Immature natural killer cell (primary cell): Measurements from ENCODE around the gene LETMD1. TPM values are rescaled to one million over a fixed set of nuclear protein-coding genes. Genes with fewer than 3 reads are reported as not detected.

Experiments used
- DNase-seq, 3 donors: peaks; one replicate each; pipeline ENCODE4 v3.0.0; 2022; ENCODE audit warnings: mixed read lengths in 1 of 3
- H3K27ac Mint-ChIP-seq, 6 donors: one replicate each; pipeline ENCODE4 v1.8.0; 2020; ENCODE audit warnings: mixed read lengths in 6 of 6, mild to moderate bottlenecking in 5 of 6, inconsistent platforms in 4 of 6, moderate library complexity in 3 of 6
- H3K27me3 Mint-ChIP-seq, 3 donors: one replicate each; pipeline ENCODE4 v1.8.0; 2020 to 2021; ENCODE audit warnings: low read depth in 3 of 3, mild to moderate bottlenecking in 3 of 3, mixed read lengths in 3 of 3, moderate library complexity in 3 of 3, inconsistent platforms in 1 of 3
- H3K36me3 Mint-ChIP-seq, 3 donors: one replicate each; pipeline ENCODE4 v1.8.0; 2020; ENCODE audit warnings: mixed read lengths in 3 of 3, inconsistent platforms in 2 of 3, mild to moderate bottlenecking in 2 of 3
- H3K4me1 Mint-ChIP-seq, 2 donors: one replicate each; pipeline ENCODE4 v1.8.0; 2020; ENCODE audit warnings: inconsistent platforms in 2 of 2, mild to moderate bottlenecking in 2 of 2, mixed read lengths in 2 of 2, moderate library complexity in 1 of 2
- H3K4me3 Mint-ChIP-seq, 5 donors: one replicate each; pipeline ENCODE4 v1.8.0; 2020; ENCODE audit warnings: mild to moderate bottlenecking in 5 of 5, mixed read lengths in 5 of 5, inconsistent platforms in 3 of 5, moderate library complexity in 3 of 5
- H3K9me3 Mint-ChIP-seq, 6 donors: one replicate each; pipeline ENCODE4 v1.8.0; 2020; ENCODE audit warnings: mild to moderate bottlenecking in 6 of 6, mixed read lengths in 6 of 6, inconsistent platforms in 4 of 6, moderate library complexity in 3 of 6
- polyA plus RNA-seq, 3 donors: library from polyadenylated mRNA; unstranded; fragments of 300-500 nt; fragmentation: Illumina TruSeq; gene quantifications; one replicate each; pipeline ENCODE4 v1.2.3, GENCODE V29; 2021

LETMD1 gene
- polyA plus RNA-seq, 3 donors from 2014 or later: 14.9 to 40.4 (median 17.7) TPM

DNA sequence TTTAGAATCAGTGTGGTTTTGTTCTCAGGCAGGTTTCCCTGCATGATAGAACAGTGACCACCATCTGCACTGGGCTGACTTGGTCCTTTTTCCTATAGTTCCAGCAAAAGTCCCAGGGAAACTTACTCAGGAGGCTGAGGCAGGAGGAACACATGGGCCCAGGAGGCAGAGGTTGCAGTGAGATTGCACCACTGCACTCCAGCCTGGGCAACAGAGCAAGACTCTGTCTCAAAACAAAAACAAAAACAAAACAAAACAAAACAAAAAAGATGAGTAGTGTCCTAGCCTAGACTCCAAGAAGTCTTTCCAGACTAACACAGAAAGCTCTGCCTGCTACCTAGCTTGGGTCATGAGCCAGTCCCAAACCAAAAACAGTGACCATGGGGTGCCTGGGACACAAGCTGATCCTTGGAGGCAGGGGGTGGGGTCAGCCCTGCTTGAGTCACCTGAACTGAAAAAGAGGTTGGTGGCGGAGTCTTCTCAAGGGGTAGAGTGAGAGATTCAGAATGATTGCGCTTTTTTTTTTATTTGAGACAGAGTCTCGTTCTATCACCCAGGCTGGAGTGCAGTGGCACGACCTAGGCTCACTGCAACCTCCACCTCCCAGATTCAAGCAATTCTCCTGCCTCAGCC lies 14.6 kb upstream of the LETMD1 start:
- H3K27me3 Mint-ChIP-seq: no peaks in the 10 kb centered on the region
- no peaks in the 10 kb centered on the region for H3K9me3 Mint-ChIP-seq
- no peak overlapping the region for H3K27ac Mint-ChIP-seq
- no peak overlapping the region for H3K4me3 Mint-ChIP-seq
- no peak for DNase-seq
- no peaks in the 10 kb centered on the region for H3K36me3 Mint-ChIP-seq
- no peaks in the 10 kb centered on the region for H3K4me1 Mint-ChIP-seq

DNA sequence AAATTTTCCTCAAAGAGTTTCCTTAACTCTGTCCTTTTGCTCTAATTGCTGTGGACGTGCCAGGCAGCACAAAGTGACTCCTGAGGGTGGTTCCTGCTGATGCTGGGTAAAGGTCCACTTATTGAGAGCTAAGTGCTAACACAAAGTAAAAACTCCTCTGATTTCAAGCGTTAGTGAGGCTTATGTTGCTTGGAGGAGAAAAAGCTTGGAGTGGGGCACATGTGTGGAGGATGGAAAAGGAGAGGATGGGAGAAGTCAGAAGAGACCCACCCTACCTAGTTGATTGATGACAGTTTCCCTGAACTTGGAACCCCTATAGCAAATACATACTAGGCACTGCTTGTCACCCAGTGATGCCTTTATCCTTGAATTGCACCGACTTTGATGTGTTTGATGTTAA lies 11.8 kb upstream of the LETMD1 start:
- Mint-ChIP-seq H3K4me3 (no peak overlapping the region), H3K4me1 (no peaks in the 10 kb centered on the region), H3K27ac (no peak overlapping the region), H3K27me3 (no peaks in the 10 kb centered on the region), H3K36me3 (no peaks in the 10 kb centered on the region), H3K9me3 (no peaks in the 10 kb centered on the region)
- DNase-seq: no peak

DNA sequence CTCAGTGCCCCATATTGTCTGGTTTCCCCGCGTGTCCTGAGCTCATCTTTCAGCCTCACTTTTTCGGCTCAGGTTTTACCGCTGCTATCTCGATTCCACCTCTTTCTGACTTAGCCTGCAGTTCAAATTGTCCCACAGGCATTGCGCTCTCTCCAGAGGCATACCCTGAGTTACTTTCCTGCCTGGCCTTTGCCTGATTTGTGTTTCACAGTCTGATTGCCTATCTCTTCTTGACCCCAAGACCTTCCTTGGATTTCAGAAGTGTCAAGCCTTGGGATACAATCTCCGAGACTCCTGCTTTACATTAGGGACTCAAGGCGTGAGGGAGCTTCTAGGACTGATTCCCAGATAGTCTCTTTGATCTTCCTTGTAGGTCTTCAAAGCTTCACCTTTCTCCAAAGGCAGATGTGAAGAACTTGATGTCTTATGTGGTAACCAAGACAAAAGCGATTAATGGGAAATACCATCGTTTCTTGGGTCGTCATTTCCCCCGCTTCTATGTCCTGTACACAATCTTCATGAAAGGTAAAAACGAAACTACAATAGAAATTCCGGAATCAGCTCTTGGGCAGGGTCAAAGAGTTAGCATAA lies 629 bp downstream of the LETMD1 start:
- no peak for DNase-seq
- peaks cover 3 to 6% (median 4%) of the 10 kb centered on the region in 3 donors for H3K27me3 Mint-ChIP-seq
- H3K4me1 Mint-ChIP-seq: peaks cover 33 to 34% of the 10 kb centered on the region in 2 donors
- H3K36me3 Mint-ChIP-seq: peaks cover 5 to 6% (median 5%) of the 10 kb centered on the region in 3 donors
- H3K27ac Mint-ChIP-seq: peak overlapping the region; percentile 92 to 99 (median 96)
- no peaks in the 10 kb centered on the region for H3K9me3 Mint-ChIP-seq
- H3K4me3 Mint-ChIP-seq: peak overlapping the region; percentile 91 to 98 (median 95)

DNA sequence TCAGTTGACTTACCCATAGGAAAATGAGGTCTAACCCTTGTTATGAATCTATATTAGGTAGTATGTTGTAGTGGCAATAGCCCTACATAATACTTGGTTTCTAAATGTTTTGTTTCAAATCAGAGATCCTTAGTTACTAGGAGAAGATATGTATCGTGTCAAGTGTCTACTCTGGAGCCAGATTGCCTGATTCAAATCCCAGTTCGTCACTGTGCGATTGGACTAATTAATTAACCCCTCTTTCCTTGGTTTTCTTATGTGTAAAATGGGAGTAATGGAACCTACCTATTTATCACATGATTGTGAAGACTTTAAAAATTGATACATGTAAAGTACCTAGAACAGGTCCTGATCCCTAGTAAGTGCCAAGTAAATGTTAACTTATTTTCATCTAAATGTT lies 1.4 kb downstream of the LETMD1 start:
- peaks cover 33 to 34% of the 10 kb centered on the region in 2 donors for H3K4me1 Mint-ChIP-seq
- H3K27me3 Mint-ChIP-seq: peaks cover 3 to 6% (median 4%) of the 10 kb centered on the region in 3 donors
- H3K9me3 Mint-ChIP-seq: no peaks in the 10 kb centered on the region
- peak overlapping the region in 5 of 6 donors; percentile 37 to 99 (median 97) for H3K27ac Mint-ChIP-seq
- no peak for DNase-seq
- H3K4me3 Mint-ChIP-seq: peak overlapping the region; percentile 91 to 98 (median 95)
- H3K36me3 Mint-ChIP-seq: peaks cover 9 to 12% (median 12%) of the 10 kb centered on the region in 3 donors

DNA sequence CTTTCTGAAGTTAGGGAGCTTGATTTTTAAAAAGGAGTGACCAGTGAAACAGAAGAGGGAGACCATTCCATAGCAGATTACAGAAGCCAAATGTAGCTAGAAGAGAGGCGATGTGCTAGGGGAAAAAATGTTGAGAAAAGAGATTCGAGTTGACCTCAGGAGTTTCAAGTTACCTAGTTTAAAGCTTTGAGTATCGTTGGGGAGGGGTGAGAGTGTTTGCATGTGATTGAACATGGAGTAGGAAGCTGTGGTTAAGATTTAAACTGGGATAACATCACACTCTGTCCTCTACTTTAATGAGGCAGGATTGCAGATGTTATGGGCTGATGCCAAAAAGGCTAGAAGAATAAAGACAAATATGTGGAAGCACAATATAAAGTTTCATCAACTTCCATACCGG lies 3.7 kb downstream of the LETMD1 start:
- Mint-ChIP-seq H3K4me1 (peaks cover 29 to 30% of the 10 kb centered on the region in 2 donors), H3K4me3 (no peak overlapping the region), H3K27me3 (peaks cover 2 to 6% (median 3%) of the 10 kb centered on the region in 3 donors), H3K9me3 (no peaks in the 10 kb centered on the region), H3K27ac (peak overlapping the region in 2 of 6 donors; percentile 9 to 56), H3K36me3 (peaks cover 13 to 19% (median 15%) of the 10 kb centered on the region in 3 donors)
- no peak for DNase-seq

DNA sequence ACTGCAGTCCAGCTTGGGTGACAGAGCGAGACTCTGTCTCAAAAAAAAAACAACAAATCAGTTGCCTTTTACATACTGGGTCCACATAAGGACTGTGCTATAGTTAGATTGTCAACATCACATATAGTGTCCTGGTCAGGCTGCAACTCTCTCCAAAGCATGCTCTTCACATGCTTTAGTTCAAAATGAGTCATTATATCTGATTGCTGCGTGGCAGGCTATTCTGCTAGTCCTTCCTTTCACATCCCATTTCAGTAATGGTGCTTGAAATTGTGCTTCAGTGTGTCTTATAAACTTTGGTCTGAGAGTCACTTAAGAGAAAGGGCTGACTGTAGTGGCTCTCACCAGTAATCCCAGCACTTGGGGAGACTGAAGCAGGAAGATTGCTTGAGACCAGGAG lies 6.9 kb downstream of the LETMD1 start:
- no peaks in the 10 kb centered on the region for H3K9me3 Mint-ChIP-seq
- no peak overlapping the region for H3K27ac Mint-ChIP-seq
- H3K4me3 Mint-ChIP-seq: no peak overlapping the region
- no peaks in the 10 kb centered on the region for H3K4me1 Mint-ChIP-seq
- DNase-seq: no peak
- peaks cover 19 to 32% (median 25%) of the 10 kb centered on the region in 3 donors for H3K36me3 Mint-ChIP-seq
- no peaks in the 10 kb centered on the region for H3K27me3 Mint-ChIP-seq

DNA sequence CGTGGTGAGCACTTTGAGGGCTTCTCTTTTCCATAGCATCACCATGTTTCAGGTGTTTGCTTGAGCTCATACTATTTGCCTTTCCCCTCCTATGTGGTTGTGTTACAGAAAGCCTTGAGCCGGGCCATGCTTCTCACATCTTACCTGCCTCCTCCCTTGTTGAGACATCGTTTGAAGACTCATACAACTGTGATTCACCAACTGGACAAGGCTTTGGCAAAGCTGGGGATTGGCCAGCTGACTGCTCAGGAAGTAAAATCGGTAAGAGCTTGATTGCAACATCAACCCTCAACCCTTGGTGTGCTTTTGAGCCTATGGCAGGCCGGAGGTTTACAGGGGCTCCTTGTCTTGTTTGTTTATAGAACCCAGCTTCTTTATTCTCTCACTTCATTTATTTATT lies 8.1 kb downstream of the LETMD1 start:
- Mint-ChIP-seq H3K36me3 (peaks cover 20 to 35% (median 25%) of the 10 kb centered on the region in 3 donors), H3K27ac (peak overlapping the region in 1 of 6 donors; percentile 50), H3K9me3 (no peaks in the 10 kb centered on the region), H3K27me3 (no peaks in the 10 kb centered on the region), H3K4me3 (no peak overlapping the region), H3K4me1 (no peaks in the 10 kb centered on the region)
- no peak for DNase-seq

DNA sequence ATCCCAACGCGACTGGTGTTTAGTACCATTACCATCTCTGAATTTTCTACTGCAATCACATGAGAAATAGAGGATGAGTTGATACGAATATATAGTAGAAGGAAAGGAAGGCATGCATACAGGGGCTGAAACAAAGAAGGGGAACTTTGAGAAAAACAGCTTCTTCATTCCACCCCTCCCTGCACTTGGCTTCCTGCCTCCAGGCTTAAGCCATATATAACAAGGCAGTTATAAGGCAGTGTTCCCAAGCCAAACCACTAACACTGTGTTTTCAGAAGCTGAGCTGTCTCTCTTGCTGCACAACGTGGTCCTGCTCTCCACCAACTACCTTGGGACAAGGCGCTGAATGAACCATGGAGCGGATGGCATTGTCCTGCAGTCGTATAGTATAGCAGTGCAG lies 11.0 kb downstream of the LETMD1 start:
- Mint-ChIP-seq H3K27ac (peak overlapping the region in 1 of 6 donors; percentile 48), H3K36me3 (peaks cover 11 to 52% (median 17%) of the 10 kb centered on the region in 3 donors)

DNA sequence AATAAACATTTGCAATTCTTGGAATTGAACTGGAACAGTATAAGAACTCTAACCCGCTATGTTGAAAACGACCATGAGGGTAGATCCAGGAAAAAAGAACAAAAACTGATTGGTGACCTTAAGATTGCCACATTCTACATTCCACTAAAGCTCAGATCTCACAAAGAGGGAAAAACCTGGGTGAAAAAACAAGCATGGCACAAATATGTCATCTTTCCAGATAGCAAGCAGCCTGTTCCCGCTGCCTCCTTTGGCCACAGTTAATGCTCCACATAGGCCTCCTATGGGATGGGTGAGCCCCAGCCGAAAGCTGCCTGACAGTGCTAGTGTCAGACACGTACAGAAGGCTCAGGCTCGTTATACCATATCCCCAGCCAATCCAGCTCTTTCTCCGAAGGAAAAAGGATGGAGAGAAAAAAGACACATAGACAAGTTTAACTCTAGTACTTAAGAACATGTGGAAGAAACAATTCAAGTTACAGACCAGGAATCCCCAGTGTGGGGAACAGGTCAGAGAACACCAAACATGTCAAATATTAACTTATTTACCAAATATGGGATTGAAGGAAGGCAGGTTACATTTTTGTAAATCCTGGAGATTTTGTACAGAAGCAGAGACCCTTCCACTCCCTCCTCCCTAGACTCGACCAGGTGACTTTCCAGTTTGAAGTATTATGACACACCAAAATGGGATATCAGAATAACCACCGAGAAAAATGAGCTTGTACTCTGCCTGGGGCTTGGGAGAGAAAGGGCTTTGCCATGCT lies 14.7 kb downstream of the LETMD1 start:
- Mint-ChIP-seq H3K4me1 (no peaks in the 10 kb centered on the region), H3K27me3 (no peaks in the 10 kb centered on the region), H3K4me3 (no peak overlapping the region), H3K27ac (peak overlapping the region in 4 of 6 donors; percentile 14 to 35 (median 27)), H3K9me3 (no peaks in the 10 kb centered on the region), H3K36me3 (peaks cover 10 to 49% (median 12%) of the 10 kb centered on the region in 3 donors)
- DNase-seq: no peak

More for the DNA sequence above, 11.0 kb downstream of the LETMD1 start:
- Mint-ChIP-seq H3K4me3 (no peak overlapping the region), H3K4me1 (no peaks in the 10 kb centered on the region), H3K27me3 (no peaks in the 10 kb centered on the region), H3K9me3 (no peaks in the 10 kb centered on the region)
- DNase-seq: no peak

DNA sequence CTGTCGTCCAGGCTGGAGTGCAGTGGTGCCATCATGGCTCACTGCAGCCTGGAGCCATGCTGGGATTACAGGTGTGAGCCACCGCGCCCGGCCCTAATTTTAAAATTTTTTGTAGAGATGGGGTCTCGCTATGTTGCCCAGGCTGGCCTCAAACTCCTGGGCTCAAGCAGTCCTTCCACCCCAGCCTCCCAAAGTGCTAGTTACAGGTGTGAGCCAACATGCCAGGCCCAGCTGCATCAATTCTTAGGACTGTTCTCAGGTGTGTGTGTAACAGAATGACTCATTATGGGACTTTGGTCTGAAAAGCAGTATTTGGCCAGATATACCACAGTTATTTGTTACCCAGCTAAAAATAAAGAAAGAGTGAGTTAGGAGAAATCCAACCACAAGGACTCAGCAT lies 17.4 kb downstream of the LETMD1 start:
- H3K27ac Mint-ChIP-seq: no peak overlapping the region
- peaks cover 7 to 42% (median 7%) of the 10 kb centered on the region in 3 donors for H3K36me3 Mint-ChIP-seq
- H3K4me3 Mint-ChIP-seq: no peak overlapping the region
- H3K27me3 Mint-ChIP-seq: no peaks in the 10 kb centered on the region
- no peak for DNase-seq
- H3K4me1 Mint-ChIP-seq: no peaks in the 10 kb centered on the region
- H3K9me3 Mint-ChIP-seq: no peaks in the 10 kb centered on the region

DNA sequence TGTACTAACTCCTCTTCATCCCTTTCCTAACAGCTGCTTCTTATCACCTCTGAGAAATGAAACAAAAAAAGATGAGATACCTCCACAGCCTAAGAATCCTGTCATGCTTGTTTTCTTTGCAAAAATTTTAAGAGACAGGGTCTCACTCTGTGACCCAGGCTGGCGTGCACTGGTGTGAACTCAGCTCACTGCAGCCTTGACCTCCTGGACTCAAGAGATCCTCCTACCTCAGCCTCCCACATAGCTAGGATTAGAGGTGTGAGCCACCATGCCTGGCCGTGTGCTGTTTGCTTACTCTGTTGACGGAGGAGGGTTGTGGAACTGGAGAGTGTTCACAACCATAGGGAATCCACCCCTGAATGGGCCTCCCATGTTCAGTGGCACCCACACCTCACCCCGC lies 19.1 kb downstream of the LETMD1 start:
- Mint-ChIP-seq H3K9me3 (no peaks in the 10 kb centered on the region), H3K36me3 (peaks cover 11 to 50% (median 15%) of the 10 kb centered on the region in 3 donors), H3K4me1 (no peaks in the 10 kb centered on the region), H3K27ac (no peak overlapping the region), H3K4me3 (no peak overlapping the region), H3K27me3 (no peaks in the 10 kb centered on the region)
- no peak for DNase-seq

DNA sequence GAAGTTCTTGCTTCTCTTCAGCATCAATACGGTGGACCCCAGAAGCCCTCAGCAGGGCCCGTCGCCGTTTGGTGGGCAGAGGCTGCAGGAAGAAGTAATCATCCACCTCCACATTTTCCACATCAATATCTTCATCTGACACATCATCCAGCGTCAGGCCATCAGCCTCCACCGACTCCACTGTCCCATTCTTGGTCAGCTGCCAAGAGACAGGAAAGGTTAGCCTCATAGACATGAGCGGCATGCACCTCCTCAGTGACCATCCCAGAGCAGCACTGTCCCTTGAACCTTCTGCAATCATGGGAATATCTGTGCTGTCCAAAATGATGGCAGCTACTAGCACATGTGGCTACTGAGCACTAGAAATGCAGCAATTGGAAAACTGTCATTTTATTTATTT lies 19.6 kb downstream of the LETMD1 start:
- H3K9me3 Mint-ChIP-seq: no peaks in the 10 kb centered on the region
- peaks cover 11 to 48% (median 15%) of the 10 kb centered on the region in 3 donors for H3K36me3 Mint-ChIP-seq
- no peak for DNase-seq
- no peaks in the 10 kb centered on the region for H3K27me3 Mint-ChIP-seq
- no peak overlapping the region for H3K4me3 Mint-ChIP-seq
- no peak overlapping the region for H3K27ac Mint-ChIP-seq
- H3K4me1 Mint-ChIP-seq: no peaks in the 10 kb centered on the region

DNA sequence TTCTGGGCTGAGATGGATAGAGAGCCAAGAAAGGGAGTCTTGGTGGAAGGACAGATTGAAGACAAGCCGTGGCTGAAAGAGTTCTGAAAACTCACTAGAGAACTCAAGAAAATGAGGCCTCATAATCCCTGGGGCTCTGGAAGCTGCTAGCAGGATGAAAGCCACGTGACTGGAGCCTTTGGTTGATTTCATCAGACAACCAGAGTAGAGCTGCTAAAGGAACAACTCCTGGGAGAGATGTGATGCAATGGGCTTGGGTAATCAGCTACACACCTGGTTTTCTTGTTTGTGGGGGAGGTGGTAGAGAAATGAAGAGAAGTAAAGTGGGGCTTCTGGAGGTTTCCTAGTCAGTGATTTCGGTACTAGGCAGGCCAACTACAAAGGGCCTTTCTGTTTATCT lies 21.9 kb downstream of the LETMD1 start:
- no peak overlapping the region for H3K4me3 Mint-ChIP-seq
- no peaks in the 10 kb centered on the region for H3K4me1 Mint-ChIP-seq
- H3K27me3 Mint-ChIP-seq: no peaks in the 10 kb centered on the region
- H3K9me3 Mint-ChIP-seq: no peaks in the 10 kb centered on the region
- no peak for DNase-seq
- peaks cover 11 to 40% (median 19%) of the 10 kb centered on the region in 3 donors for H3K36me3 Mint-ChIP-seq
- no peak overlapping the region for H3K27ac Mint-ChIP-seq

DNA sequence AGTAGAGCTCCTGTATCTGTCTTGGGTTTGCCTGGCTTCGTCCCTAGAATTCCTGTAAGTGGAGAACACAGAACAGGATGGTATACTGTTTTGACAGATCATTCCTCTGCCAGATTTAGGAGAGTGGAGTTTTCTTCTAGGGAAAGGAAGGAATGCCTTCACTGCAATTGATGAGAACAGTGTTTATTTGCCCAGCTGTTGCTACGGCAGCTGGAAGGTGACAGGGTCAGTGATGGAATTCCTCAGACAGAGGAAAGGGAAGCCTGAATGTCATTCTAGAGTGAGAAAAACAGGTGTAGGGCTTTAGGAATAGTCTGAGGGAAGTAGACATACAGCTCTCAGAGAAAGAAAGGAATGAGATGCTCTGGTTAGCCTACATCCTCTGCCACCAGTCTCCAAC lies 23.5 kb downstream of the LETMD1 start:
- no peak overlapping the region for H3K4me3 Mint-ChIP-seq
- H3K4me1 Mint-ChIP-seq: peaks cover under 1 to 7% of the 10 kb centered on the region in 2 donors
- no peak for DNase-seq
- H3K27ac Mint-ChIP-seq: no peak overlapping the region
- H3K9me3 Mint-ChIP-seq: no peaks in the 10 kb centered on the region
- peaks cover 11 to 43% (median 19%) of the 10 kb centered on the region in 3 donors for H3K36me3 Mint-ChIP-seq
- H3K27me3 Mint-ChIP-seq: no peaks in the 10 kb centered on the region
